Left renal pelvis (tissue), 4 donors: ENCODE data around the gene AP1B1. TPM values are rescaled to one million over a fixed set of nuclear protein-coding genes. Genes with fewer than 3 reads are reported as not detected.

Experiments used
- DNase-seq, 4 donors: peaks; one replicate each; pipeline ENCODE4 v3.0.0-alpha.2; 2013; ENCODE audit warnings: low read depth in 4 of 4, low spot score in 3 of 4
- polyA plus RNA-seq, 4 donors: library from polyadenylated mRNA; unstranded; fragments of 120-200 nt; gene quantifications; one replicate each; pipeline ENCODE4 v1.2.1, GENCODE V29; 2013; ENCODE audit not compliant: insufficient read length in 4 of 4

The AP1B1 gene
- polyA plus RNA-seq, 4 donors, result 29.0 to 48.7 (median 42.6) TPM

- DNase-seq, result no peak
These were observed 85.5 kb downstream of the AP1B1 start for GRCh38 chr22:29302681-29303465.

DNA sequence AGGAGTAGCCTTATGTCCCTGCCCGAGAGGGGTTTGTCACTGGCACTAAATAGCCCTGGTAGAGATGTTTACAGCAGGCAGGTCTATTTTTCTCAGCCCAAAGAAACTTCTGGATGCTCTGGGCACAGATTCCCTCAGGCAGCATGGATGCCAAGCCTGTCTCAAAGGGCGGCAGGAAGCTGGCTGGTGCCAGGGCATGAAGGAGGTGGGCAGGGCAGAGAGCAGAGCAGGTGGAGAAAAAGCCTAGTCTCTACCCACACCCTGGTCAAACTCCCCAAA, 86.0 kb downstream of the AP1B1 start:
- no peak for DNase-seq

DNA sequence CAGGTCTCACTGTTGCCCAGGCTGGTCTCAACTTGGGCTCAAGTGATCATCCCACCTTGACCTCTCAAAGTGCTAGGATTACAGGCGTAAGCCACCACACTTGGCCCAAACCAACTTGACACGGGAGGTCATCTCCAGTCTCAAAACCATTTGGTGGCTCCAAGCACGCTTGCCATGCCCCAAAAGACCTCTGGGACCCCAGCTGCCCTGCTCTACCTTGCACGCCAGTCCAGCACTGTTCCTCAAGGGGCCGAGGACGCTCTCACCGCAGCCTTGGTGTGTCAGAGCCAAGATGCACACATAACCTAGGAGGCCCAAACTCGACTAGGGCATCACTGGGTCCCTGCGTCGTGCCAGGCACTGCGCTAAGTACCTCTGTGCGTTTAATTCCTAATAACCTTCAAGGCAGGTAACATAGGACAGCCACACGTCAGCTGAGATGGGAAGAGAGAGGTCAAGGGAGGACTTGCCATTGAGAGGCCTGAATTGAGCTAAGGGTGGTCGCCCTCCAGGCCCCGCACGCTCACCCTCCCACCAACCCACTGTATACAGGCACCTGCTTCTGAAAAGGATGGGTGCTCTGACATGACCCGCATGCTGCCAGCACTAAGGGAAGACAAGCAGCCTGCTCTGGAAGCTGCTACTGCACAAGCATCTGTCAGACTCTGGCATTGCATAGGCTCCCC, 86.5 kb downstream of the AP1B1 start:
- no peak for DNase-seq

- DNase-seq, result no peak
These were observed 87.4 kb downstream of the AP1B1 start for GRCh38 chr22:29300807-29301601.

GRCh38 chr22:29300467-29300806, 87.9 kb downstream of the AP1B1 start:
- no peak for DNase-seq

DNA sequence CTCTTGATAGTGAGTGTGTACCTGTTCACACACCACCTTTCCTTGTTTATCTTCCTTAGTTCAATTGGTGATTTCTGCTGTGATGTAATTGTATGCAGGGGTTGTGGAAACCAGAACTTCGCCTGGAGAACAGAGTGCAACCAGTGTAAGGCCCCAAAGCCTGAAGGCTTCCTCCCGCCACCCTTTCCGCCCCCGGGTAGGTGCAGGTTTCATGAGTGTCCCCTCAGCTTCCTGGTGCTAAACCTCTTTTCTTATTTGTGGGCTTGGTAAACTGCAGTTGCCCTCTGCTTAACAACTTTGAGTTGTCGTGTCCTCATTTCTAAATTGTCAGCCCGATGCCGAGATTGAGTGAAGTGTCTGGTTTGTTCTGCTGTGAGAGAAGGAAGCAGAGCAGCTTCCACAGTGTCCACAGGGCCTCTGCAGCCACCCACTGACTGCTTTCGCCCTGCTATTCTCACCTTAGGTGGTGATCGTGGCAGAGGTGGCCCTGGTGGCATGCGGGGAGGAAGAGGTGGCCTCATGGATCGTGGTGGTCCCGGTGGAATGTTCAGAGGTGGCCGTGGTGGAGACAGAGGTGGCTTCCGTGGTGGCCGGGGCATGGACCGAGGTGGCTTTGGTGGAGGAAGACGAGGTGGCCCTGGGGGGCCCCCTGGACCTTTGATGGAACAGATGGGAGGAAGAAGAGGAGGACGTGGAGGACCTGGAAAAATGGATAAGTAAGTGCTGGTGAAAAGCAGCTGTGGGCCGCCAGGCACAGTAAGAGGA, 89.1 kb downstream of the AP1B1 start:
- DNase-seq, result no peak

DNA sequence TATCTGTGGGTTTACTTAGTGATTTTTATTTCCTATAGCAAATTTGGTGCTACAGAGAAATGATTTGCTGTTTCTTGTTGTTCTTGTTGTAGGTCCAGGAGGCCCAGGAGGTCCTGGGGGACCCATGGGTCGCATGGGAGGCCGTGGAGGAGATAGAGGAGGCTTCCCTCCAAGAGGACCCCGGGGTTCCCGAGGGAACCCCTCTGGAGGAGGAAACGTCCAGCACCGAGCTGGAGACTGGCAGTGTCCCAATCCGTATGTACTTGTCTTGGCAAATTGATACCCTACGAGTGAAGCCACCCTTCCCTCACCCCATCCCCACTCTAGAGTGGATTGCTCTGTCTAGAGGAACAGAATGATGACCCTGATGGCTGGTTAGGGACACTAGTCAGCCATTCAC, 89.7 kb downstream of the AP1B1 start:
- DNase-seq, result no peak

DNA sequence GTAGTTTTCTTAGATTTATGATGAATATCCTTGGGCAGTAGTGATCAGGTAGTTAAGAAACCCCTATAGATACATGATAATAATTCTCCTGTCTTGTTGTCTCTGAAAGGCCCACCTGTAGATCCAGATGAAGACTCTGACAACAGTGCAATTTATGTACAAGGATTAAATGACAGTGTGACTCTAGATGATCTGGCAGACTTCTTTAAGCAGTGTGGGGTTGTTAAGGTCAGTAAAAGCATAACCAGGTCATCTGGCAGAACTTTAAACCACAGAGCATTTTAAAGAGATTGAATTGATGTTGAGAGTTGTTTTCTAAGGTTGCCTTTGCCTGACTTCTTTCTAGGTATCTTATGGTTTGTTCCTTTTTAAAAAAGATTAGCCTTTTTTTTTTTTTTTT, 96.0 kb downstream of the AP1B1 start:
- DNase-seq, result no peak

- no peak for DNase-seq
These were observed 97.2 kb downstream of the AP1B1 start for GRCh38 chr22:29291215-29291614.

DNA sequence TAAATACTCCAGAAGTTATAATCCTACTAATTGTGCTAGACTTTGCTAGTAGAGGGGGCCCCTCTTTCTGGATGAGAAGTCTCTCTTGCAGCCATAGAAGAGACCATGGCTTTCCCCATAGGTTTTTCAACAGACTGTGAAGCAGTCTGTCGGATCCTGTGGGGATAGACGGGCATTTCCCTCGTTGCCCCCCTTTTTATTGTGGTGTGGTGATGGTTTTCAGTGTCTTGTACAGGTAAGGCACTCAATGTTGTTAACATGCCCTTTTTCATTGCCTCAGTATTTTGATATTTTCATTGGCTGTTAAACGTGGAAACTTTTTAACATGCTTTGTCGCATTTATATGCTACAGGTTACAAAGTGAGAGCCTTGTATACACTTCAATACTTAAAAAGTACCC, 98.3 kb downstream of the AP1B1 start:
- no peak for DNase-seq

GRCh38 chr22:29288837-29289236, 99.5 kb downstream of the AP1B1 start:
- DNase-seq, result no peak

GRCh38 chr22:29284196-29284595, 104.2 kb downstream of the AP1B1 start:
- DNase-seq, result no peak

DNA sequence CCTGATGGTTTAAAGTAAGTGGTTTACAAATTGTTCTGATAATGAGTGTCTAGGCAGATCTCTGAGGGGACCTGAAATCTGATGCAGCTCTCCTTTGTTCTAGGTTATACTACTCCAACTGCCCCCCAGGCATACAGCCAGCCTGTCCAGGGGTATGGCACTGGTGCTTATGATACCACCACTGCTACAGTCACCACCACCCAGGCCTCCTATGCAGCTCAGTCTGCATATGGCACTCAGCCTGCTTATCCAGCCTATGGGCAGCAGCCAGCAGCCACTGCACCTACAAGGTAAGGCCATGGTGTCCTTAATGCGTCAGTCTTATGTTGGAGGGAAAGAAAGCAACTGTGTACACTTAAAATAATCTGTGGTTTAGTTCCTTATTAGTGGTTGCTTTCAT, 110.4 kb downstream of the AP1B1 start:
- DNase-seq, result no peak

Other genes with a start within 250 kb of the AP1B1 start
- 100 to 1,000 TPM in 1 of 4 donors, 10 to 100 TPM in 2, 1 to 10 TPM in 1; 7.7 to 122 (median 66.6) TPM for gene EMID1, start 182.7 kb downstream of the AP1B1 start, polyA plus RNA-seq
- 10 to 100 TPM; 22.5 to 40.3 (median 26.3) TPM for gene RHBDD3, start 120.6 kb downstream of the AP1B1 start, polyA plus RNA-seq
- 100 to 1,000 TPM; 240 to 371 (median 332) TPM for gene EWSR1, start 120.3 kb downstream of the AP1B1 start, polyA plus RNA-seq
- gene GAS2L1, start 81.9 kb downstream of the AP1B1 start, polyA plus RNA-seq, result 10 to 100 TPM in 1 of 4 donors, 1 to 10 TPM in 3; 5.3 to 10.9 (median 7.9) TPM
- under 1 TPM; 0.33 to 0.63 (median 0.45) TPM for gene RASL10A, start 72.9 kb downstream of the AP1B1 start, polyA plus RNA-seq
- 1 to 10 TPM in 3 of 4 donors, under 1 TPM in 1; 0.89 to 1.8 (median 1.3) TPM for gene RFPL1, start 50.0 kb upstream of the AP1B1 start, polyA plus RNA-seq
- 10 to 100 TPM in 1 of 4 donors, 1 to 10 TPM in 3; 9.4 to 13.9 (median 9.5) TPM for gene NEFH, start 91.6 kb upstream of the AP1B1 start, polyA plus RNA-seq
- gene THOC5, start 165.2 kb upstream of the AP1B1 start, polyA plus RNA-seq, result 10 to 100 TPM; 22.9 to 34.2 (median 29.0) TPM
- 100 to 1,000 TPM in 3 of 4 donors, 10 to 100 TPM in 1; 80.1 to 143 (median 135) TPM for gene NIPSNAP1, start 192.5 kb upstream of the AP1B1 start, polyA plus RNA-seq
- gene NF2, start 215.1 kb upstream of the AP1B1 start, polyA plus RNA-seq, result 10 to 100 TPM; 21.8 to 29.1 (median 28.3) TPM